Esophagus muscularis mucosa (tissue), 4 donors: ENCODE data around the gene OR6C2.
"Not testable (repeated sequence)": the region's sequence is repeated elsewhere in the genome, so short reads cannot be mapped to it uniquely, and the experiment has no call there.

Source experiments
- CTCF ChIP-seq, 3 experiments: fragments of 200-600 bp in 2 of 3; fragments of 450-650 bp in 1 of 3; sonication (generic) in 2 of 3; IDR thresholded peaks; one replicate each; pipeline ENCODE4 v1.5.1; 2017 to 2019; ENCODE audit warnings: antibody characterized with exemption in 3 of 3, mild to moderate bottlenecking in 2 of 3, moderate library complexity in 1 of 3
- EP300 ChIP-seq: sonication (generic); formaldehyde crosslinking; IDR thresholded peaks from one replicate; pipeline ENCODE4 v1.6.1; 2017; ENCODE audit warnings: antibody characterized with exemption
- POLR2A ChIP-seq: fragments of 450-650 bp; IDR thresholded peaks from one replicate; pipeline ENCODE4 v1.6.1; 2017; ENCODE audit warnings: antibody characterized with exemption, moderate library complexity, mild to moderate bottlenecking, low read depth
- POLR2AphosphoS5 ChIP-seq, 2 donors: sonication (generic); formaldehyde crosslinking; IDR thresholded peaks; one replicate each; pipeline ENCODE4 v1.6.1; 2017; ENCODE audit warnings: antibody characterized with exemption in 2 of 2

GRCh38 chr12:55479136-55479535, 35.3 kb downstream of the OR6C2 start:
- not testable (repeated sequence) for TF ChIP-seq CTCF (IDR thresholded peaks at IDR 0.05); POLR2AphosphoS5 (IDR thresholded peaks at IDR 0.05); POLR2A; EP300
